HFF-Myc (cell line): ENCODE results near the gene TRIB2.

ENCODE experiments used
- DNase-seq: peaks from one replicate; pipeline ENCODE4 v3.0.0-alpha.2; 2011; ENCODE audit warnings: low read depth; ENCODE audit errors: extremely low read depth
- H3K4me3 ChIP-seq: replicated peaks from 2 replicates; pipeline ENCODE4 v1.5.1; 2011; ENCODE audit warnings: low read depth, mild to moderate bottlenecking, control low read depth, low read length
- TF ChIP-seq, protein P1 (sequence below): IDR thresholded peaks from 2 replicates; pipeline ENCODE4 v1.5.1; 2012; ENCODE audit warnings: mild to moderate bottlenecking, low read depth, low read length, control low read depth; ENCODE audit errors: missing control alignments

The TRIB2 gene

DNA sequence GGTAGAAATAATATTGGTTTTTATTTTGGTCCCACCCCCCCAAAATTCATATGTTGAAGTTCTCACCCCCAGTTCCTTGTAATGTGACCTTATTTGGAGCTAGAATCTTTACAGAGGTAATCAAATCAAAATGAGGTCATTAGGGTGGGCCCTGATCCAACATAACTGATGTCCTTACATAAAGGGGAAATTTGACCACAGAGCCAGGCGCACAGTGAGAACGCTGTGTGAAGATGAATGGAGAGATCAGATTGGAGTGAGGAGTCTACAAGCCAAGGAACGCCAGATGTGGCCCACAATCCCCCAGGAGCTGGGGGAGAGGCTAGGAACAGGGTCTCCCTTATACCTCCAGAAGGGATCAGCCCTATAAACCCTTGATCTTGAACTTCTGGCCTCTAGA is 31.6 kb upstream of the TRIB2 start:
- no peak for DNase-seq
- H3K4me3 ChIP-seq: no peak overlapping the region
- TF ChIP-seq, protein P1, sequence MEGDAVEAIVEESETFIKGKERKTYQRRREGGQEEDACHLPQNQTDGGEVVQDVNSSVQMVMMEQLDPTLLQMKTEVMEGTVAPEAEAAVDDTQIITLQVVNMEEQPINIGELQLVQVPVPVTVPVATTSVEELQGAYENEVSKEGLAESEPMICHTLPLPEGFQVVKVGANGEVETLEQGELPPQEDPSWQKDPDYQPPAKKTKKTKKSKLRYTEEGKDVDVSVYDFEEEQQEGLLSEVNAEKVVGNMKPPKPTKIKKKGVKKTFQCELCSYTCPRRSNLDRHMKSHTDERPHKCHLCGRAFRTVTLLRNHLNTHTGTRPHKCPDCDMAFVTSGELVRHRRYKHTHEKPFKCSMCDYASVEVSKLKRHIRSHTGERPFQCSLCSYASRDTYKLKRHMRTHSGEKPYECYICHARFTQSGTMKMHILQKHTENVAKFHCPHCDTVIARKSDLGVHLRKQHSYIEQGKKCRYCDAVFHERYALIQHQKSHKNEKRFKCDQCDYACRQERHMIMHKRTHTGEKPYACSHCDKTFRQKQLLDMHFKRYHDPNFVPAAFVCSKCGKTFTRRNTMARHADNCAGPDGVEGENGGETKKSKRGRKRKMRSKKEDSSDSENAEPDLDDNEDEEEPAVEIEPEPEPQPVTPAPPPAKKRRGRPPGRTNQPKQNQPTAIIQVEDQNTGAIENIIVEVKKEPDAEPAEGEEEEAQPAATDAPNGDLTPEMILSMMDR: no peak

DNA sequence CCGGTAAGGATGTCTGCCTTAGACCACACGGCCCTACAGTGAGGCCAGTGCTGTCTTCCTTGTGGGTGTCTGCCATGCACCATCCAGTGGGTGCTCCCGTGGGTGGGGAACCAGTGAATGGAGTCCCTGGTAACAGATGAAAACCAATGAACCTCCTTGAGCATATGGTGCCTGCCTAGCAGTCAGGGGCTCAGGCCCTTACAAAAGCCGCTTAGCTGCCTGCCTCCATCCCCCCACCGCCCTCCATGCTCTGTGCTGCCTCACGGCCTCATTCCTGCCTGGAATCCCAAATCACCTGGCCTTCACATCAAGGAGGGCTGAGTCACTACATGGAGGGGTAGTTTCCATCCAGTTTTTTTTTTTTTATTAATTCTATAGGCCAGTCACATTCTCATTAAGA is 30.8 kb upstream of the TRIB2 start:
- no peak overlapping the region for H3K4me3 ChIP-seq
- TF ChIP-seq, protein P1: no peak
- no peak for DNase-seq

DNA sequence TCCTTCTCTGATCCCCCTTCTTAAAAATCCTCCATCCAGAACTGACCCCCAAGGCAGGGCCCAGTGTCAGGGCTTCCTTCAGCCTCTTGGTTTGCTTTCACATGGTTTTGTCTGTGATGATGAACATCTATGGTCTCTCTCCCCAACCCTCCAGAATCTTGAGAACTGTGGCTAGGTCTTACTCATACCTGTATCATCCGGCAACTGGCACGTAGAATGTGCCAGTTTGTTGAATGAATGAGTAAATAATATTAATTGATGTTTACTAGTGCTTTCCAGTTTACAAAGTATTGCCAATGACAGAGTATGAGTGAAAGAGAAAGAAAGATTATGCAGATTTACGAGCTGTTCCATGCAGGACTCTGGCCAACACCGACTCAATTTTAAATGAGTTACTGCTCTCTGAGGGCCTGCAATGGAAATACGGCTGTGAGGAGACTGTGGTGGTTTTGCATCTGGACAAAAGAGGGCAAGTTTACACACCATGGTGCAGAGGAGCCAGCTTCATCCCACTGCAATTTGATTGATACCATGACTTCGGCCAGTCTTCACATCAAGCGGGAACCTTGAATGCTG is 29.9 kb upstream of the TRIB2 start:
- no peak for DNase-seq
- H3K4me3 ChIP-seq: no peak overlapping the region
- TF ChIP-seq, protein P1: no peak

DNA sequence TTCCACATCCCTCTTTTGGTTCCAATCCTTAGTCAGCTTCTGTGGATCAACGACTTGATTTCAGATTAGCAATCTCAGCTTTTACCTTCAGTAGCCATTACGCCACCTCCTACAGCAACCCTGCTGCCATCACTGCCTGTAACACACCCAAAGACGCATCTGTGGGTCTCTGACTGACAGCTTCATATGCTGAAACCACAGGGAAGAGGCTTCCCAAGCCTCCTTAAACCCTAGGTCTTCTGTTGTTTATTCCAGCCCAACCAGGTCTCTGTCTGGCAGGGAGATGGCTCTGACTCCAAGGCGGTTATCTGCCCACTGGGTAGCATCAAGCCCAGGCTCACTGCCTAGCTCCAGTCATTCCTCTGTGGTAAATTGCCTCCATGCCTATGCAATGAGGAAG is 28.6 kb upstream of the TRIB2 start:
- TF ChIP-seq, protein P1: no peak
- H3K4me3 ChIP-seq: no peak overlapping the region
- DNase-seq: no peak

DNA sequence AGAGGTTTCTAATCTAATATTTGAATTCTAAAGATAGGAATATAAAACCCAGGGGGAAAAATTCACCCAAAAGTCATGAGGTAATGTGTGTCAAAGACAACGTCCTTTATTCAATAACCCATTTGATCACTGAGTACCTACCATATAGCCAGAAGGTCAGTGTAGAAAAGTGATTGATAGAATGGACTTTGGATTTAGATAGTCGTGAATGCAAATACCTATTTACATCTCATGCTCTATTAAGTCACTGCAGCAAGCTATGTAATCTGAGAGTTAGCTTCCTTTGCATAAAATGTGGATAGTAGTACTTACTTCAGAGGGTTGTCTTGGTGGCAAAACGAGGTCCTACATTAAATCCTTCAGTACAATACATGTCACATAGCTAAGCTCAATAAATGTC is 27.8 kb upstream of the TRIB2 start:
- TF ChIP-seq, protein P1: no peak
- no peak overlapping the region for H3K4me3 ChIP-seq
- no peak for DNase-seq

DNA sequence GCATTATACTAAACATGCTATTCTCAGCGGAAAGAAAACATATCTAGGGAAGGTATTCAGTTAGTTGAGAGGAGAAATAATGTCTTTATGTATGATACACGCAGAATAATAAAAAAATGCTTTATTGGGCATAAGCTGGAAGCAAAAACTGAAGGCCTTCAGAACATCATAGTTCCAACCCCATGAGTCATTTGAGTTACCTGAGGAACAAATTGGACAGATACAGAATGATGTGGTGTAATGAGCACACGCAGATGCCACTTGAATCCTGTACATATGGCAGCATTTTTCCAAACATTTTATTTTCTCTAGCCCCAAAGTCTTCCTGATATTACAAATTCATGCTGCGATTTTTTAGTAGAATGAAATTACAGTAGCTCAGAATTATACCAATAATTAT is 23.2 kb upstream of the TRIB2 start:
- no peak overlapping the region for H3K4me3 ChIP-seq
- TF ChIP-seq, protein P1: no peak
- DNase-seq: no peak
